GM19324 (cell line): ENCODE data around the gene RNF13.
"Not testable (repeated sequence)": the region's sequence is repeated elsewhere in the genome, so short reads cannot be mapped to it uniquely, and the experiment has no call there.

Source experiments
- ATAC-seq: cut with Tn5 transposase; IDR thresholded peaks from one replicate; pipeline ENCODE4 v1.9.1; 2021; ENCODE audit warnings: mild to moderate bottlenecking, moderate library complexity; ENCODE audit not compliant: unreplicated experiment, low FRiP score

RNF13 gene

DNA sequence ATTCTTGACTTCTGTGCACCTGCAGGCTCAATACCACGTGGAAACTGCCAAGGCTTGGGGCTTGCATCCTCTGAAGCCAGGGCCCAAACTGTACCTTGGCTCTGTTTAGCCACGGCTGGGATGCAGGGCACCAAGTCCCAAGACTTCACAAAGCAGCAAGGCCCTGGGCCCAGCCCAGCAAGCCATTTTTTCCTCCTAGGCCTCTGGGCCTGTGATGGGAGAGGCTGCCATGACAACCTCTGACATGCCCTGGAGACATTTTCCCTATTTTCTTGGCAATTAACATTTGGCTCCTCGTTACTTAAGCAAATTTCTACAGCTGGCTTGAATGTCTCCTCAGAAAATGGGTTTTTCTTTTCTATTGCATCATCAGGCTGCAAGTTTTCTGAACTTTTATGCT, 25.5 kb downstream of the RNF13 start:
- not testable (repeated sequence) for ATAC-seq

DNA sequence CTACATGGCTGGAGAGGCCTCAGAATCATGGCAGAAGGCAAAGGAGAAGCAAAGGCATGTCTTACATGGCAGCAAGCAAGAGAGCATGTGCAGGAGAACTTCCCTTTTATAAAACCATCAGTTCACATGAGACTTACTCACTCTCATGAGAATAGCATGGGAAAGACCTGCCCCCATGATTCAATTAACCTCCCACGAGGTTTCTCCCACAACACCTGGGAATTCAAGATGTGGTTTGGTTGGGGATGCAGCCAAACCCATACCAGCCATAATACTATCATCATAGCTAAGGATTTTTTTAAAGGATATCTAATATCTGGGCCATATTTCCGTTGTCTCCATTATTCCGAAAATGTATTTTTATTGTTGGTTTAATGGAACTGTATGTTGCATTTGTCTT, 26.5 kb downstream of the RNF13 start:
- ATAC-seq, result not testable (repeated sequence)

DNA sequence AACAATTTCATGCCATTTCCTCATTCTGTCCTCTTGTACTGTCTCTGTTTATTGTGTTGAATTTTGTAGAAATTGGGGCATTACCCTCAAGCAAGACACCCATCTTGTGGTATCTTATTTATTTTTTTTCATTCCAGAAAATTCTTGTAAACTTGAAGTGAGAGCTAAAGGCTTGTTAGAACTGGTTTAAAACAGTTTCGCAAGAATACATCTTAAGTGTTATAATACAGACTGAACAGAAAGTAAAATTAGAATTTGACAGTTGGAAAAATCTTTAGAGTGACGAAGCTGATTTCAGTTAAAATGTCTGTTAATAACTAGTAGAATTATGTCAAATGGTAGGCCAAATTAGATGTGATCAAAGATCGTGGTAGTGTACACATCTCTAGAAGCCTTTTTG, 26.9 kb downstream of the RNF13 start:
- no peak for ATAC-seq

DNA sequence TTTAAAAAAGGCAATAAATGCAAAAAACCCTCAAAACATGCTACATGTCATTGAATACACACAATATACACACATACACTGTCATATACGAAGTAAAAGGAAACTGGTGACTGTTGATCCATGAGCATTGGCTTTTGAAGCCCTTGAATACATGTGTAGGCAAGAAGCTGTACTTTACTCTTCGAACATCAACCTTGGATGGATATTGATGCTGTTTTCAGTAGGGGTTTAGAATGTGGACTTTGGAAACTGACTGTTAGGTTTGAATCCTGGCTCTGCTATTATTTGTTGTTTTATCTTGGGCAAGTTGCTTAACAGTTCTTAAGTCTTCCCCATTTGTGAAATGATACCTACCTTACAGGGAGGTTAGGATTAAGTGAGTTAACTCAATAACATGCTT, 30.5 kb downstream of the RNF13 start:
- no peak for ATAC-seq

DNA sequence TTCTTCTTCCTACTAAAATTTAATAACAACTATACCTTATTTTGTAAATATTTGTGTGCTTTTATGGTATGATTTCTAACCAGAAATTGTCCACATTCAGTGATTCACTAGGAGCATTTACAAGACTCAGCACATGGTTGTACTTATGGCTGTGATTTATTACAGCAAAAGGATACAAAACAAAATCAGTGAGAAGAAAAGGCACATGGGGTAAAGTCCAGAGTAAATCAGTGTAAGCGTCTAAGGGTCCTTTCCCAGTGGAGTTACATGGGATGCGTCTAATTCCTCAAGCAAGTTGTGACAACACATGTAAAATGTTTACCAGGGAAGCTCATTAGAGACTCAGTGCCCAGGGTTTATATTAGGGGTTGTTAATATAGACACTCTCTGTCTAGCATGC, 31.1 kb downstream of the RNF13 start:
- ATAC-seq, result no peak

DNA sequence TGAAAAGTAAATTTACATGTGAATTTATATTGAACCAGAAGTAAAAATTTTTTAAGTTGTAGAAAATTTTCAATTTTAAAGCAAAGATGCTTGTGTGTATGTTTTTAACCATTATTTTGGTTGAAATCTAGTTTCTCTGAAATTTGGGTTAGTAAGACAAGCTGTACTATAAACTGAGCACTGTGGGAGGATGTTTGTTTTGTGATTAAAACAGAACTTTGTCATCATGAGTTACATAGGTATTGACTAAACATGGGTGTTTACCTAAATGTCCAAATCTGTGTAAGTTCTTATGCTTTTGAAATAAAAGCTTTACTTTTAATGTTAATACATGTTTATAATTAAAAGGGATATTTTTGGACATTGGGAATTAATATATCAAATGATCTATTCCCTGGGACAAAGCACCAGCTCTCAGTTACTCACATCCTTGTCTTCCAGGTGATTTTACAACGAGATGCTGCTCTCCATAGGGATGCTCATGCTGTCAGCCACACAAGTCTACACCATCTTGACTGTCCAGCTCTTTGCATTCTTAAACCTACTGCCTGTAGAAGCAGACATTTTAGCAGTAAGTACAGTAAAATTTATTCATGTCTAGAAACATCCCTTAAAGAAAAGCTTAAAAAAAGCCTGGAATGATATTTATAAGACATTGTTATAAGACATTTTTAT, 32.7 kb downstream of the RNF13 start:
- ATAC-seq, result no peak

DNA sequence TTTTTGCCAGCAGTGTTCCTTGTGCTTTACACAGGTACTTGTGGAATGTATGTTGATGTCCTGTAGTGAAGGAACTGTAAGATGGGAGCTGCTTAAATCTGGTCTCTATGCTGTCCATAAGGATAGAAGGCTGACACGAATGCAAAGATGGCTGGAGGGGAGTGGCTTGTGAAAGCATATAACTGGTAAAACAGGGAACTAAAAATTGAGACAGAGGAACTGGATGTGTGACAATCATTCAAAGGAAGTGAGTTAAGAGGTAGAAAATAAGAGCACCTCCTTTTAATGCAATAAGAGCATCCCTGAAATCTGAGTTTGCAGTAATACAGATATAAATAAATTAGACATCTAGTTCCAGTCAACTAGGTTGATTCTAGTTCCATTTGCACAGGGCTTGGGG, 35.2 kb downstream of the RNF13 start:
- ATAC-seq, result no peak

DNA sequence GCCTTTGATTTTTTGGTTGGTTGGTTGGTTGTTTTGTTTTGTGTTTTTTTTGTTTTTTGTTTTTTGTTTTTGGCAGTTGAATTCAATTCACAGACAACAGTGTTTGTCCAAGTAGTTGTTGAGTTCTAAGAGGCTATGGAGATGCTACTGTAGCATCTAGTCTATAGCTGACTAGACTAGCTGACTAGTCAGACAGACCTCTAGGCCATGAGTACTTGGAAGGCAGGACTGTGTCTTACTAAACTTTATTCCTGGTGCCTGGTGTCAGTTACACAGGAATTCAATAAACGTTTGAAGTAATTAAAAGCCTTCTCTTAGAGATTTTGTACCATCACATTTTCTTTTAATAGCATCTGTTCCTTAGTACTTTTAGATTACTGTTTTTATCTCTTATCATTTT, 35.7 kb downstream of the RNF13 start:
- ATAC-seq, result no peak

DNA sequence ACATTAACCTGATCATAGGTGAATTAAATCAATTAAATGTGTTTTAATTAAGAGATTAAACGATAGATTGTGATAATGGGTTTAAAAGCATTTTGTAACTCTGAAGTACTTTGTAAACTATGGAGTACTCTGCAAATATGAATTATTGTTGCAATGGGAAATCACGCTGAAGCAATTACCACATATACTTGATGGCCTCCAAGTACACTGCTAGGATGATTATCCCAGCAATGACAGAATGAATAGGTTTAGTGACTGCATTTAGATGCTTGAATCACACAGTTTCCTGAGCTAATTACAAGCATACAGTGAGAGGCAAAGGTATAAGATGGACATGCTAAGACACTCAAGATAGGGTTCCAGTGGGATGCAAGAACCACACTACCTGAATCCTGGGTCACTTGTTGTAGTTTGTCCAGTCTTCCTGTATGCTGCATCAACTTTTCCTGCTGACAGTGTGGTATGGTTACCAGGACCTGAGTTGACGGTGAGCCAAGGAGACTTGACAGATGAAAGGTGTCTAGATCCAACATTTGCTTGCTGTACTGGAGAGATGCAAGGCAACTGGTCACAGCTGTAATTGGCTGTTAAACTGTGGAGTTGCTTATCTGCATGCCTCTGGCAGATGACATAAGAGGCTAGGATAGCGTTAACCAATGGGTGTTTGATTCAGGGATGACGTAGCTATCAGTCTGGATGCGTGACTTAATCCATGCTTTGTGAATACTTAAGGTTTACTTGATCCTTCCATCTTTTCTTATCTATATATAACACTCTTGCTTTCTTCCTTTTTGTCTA, 38.0 kb downstream of the RNF13 start:
- ATAC-seq, result no peak

DNA sequence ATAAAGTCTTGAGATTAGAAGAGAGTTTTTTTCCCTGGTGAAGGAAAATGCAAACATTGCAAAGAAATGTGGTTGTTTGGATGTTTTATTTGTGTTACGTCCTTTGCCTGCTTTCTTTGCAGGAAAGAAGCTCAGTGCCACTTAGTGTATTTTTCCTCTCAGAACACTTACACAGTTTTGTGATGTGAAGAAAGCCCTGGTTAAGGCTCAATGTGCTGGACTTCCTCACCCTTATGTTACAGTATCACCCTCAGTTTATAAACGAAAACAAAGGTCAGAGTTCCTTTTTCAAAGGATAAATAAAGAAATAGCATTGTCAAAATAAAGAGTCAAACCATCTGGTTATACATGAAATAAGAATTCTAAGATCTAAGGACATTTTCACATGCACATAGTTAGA, 45.9 kb downstream of the RNF13 start:
- ATAC-seq, result no peak

DNA sequence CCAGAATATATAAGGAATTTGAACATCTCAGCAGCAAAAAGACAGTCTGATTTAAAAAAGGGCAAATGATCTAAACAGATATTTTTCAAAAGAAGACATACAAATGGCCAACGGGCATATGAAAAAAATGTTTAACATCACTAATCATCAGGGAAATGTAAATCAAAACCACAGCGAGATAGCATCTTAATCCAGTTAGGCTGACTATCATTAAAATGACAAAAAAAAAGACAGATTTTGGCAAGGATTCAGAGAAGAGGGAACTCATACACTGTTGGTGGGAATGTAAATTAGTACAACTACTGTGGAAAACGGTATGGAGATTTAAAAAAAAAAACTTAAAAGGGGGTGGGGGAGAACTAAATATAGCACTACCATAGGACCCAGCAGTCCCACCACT, 47.9 kb downstream of the RNF13 start:
- no peak for ATAC-seq

DNA sequence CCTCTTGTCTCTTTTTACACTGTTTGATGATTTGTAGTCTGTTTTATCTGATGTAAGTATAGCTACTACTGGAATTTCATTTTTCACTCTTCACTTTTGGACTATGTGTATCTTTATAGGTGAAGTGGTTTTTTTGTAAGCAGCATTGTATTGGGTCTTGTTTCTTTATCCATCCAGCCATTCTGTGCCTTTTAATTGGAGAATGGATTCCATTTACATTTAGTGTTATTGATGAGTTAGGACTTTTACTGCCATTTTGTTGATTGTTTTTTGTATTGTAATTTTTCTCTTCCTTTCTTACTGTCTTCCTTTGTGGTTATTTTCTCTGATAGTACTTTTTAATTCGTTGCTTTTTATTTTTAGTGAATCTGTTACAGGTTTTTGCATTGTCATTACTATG, 54.5 kb downstream of the RNF13 start:
- no peak for ATAC-seq

DNA sequence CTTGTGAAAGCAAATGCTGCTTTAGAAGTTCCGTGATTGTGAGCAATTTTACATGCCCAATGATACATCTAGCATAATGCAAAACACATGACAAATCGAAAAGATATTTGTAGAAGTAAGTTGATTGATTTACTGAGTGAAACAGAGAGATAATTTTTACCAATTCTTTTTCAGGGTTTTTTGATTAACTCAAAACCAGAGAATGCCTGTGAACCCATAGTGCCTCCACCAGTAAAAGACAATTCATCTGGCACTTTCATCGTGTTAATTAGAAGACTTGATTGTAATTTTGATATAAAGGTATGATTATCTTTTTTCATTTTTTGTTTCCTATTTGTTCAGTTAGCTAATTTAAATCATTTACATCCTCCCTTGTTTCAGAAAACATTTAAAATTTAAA, 58.8 kb downstream of the RNF13 start:
- ATAC-seq, result no peak

DNA sequence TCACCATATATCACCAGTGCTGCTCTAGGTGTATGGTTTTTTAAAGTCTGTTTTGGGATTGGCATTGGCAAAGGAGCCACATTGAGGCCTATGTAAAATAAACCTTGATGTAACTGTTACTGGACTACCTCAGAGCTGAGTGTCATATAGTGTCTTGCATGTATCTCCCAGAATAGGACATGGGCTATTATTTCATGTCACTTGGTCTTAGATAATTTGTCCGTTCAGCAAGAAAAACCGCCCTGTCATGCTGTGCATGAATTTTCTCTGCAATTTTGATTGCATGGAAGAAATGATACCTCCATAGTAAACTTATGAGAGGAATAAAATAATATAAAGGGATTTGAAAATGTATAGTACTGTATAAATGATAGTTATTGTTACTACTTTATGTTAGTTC, 59.6 kb downstream of the RNF13 start:
- no peak for ATAC-seq

DNA sequence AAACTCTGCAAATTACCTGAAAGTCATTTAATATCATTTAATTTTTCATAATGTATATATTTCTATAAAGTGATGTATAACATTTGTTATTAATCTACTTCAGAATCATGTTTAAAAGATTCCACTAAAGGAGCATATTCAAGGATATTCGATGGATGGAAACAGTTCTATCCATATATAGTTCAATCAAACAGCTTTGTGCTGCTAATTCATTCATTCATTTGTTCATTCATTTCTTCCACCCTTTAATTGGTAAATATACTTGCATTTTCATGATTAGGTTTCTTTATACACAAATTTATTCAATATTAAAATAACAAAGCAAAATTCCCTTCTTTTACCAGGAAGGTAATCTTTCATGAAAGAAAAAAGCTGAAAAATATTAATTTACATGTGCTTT, 64.7 kb downstream of the RNF13 start:
- no peak for ATAC-seq

DNA sequence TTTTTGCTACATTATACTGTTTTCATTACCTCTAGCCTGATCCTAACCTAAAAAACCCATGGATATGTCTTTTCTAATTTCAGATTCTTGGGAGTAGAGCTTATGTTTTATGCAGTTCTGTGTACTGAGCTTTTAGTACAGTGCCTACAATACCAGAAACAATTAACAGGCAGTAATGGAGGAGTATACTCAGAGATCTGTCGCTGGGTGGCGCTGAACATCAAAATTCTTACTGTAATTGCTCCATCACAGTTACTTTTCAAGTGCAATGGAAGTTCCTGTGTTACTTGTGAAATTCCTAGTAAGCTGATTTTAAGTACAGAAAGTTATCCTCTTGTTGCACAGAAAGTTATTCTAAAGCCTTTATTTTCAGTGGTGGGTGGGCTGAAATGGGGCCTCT, 66.9 kb downstream of the RNF13 start:
- ATAC-seq, result no peak

DNA sequence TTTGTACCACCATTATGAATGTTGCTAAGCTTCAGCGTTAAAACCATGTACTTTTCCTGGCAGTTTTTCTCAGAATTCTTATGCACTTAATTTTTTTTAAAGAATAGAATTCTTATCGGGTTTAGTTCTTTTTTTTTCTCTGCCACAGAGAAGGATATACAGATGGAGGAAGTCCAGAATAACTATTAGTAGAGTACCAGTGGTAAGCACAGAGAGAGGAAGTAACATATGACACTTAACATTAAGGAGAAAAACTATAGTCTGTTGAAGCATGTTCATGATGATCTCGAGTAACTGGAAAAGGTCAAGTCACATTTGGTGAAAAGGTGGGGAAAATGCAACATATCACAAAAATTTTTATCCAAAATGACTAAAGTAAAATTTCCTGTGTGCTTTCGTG, 68.9 kb downstream of the RNF13 start:
- ATAC-seq, result no peak

DNA sequence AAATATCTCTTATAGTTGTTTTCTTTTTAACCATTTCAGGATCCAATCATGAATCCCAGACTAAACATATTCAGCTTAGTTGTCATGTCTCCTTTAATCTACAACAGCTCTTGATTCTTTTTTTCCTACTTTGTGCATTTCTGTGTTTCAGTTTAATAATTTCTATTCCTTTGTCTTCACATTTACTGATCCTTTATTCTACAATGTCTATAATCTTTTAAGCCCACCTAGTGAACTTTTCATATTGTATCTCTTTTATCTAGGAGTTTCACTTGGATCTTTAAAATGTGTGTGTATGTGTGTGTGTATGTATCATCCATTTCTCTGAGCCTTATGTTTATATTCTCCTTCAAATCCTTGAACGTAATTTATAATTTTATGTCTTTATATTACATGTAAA, 70.1 kb downstream of the RNF13 start:
- ATAC-seq, result no peak

DNA sequence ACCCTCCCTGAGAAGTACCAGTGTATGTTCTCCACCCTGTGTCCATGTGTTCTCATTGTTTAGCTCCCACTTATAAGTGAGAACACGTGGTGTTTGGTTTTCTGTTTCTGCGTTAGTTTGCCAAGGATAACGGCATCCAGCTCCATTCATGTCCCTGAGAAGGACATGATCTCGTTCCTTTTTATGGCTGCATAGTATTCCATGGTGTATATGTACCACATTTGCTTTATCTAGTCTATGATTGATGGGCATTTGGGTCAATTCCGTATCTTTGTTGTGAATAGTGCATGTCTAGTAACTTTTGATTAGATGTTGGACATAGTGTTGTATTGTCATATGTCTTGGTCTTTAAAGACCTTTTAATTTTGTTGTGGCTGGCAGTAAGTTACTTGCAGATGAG, 70.8 kb downstream of the RNF13 start:
- not testable (repeated sequence) for ATAC-seq

DNA sequence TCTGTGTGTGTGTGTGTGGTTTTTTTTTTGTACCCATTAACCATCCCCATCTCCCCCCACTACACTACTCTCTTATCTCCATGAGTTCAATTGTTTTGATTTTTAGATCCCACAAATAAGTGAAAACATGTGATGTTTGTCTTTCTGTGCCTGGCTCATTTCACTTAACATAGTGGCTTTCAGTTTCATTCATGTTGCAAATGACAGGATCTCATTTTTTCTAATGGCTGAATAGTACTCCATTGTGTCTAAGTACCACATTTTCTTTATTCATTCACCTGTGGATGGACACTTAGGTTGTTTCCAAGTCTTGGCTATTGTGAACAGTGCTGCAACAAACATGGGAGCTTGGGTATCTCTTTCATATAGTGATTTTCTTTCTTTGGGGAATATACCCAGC, 71.8 kb downstream of the RNF13 start:
- not testable (repeated sequence) for ATAC-seq

DNA sequence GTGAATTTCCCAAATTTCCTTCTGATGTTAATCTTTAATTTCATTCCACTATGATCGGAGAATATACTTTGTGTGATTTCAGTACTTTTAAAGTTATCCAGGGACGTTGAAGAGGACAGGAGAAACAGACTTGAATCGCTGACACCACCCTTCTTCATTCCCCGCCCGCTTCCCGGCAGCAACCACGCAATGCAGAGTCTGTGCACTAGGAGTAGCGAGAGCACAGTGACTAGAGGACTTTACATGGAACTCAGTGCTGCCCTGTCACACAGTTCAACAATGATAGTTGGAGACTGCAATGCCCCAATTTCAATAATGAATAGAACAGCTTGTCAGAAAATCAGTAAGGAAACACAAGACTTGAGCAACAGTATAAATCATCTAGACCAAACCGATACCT, 73.9 kb downstream of the RNF13 start:
- ATAC-seq, result no peak

DNA sequence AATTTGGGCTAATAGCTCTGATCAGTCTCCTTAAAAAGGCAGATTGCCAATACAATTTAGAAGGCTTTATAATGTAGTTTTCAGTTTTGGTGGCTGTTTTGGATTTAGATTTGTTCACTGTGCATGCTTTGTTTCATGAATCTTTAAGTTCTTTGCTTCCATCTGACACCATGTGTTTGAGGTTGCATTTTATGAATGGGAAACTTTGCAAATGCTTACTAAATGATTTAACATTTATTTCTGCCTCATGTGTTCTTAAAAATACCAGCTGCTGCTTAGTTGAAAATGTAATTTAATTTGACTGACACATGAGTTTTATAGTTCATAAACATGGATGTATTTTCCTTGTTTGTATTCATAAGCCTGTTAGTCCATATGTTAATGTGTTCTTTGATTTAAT, 78.6 kb downstream of the RNF13 start:
- ATAC-seq, result no peak
